DMS53 treated with DMSO at 0.1 percent for 48 hours (cell line): Measurements from ENCODE around the gene TTC23L.

Experiments used
- DNase-seq: peaks from one replicate; lab custom pipeline; 2025; ENCODE audit not compliant: unreplicated experiment; lab: John Stamatoyannopoulos, UW

The TTC23L gene

GRCh38 chr5:34833090-34833489, 5.9 kb upstream of the TTC23L start:
- no peak for DNase-seq

GRCh38 chr5:34833976-34834793, 4.8 kb upstream of the TTC23L start:
- no peak for DNase-seq

GRCh38 chr5:34834794-34835089, 4.2 kb upstream of the TTC23L start:
- no peak for DNase-seq

- no peak for DNase-seq
Observed at GRCh38 chr5:34835664-34836063, 3.3 kb upstream of the TTC23L start.

GRCh38 chr5:34841816-34842215, 2.9 kb downstream of the TTC23L start:
- no peak for DNase-seq

- no peak for DNase-seq
Observed at GRCh38 chr5:34842554-34842953, 3.6 kb downstream of the TTC23L start.

- DNase-seq: no peak
Observed at GRCh38 chr5:34843497-34843896, 4.5 kb downstream of the TTC23L start.

GRCh38 chr5:34844106-34844505, 5.1 kb downstream of the TTC23L start:
- no peak for DNase-seq

- no peak for DNase-seq
Observed at GRCh38 chr5:34844999-34845398, 6.0 kb downstream of the TTC23L start.

GRCh38 chr5:34847056-34847455, 8.1 kb downstream of the TTC23L start:
- DNase-seq: no peak

- no peak for DNase-seq
Observed at GRCh38 chr5:34847552-34847951, 8.6 kb downstream of the TTC23L start.

- DNase-seq: peak; percentile 6
Observed at GRCh38 chr5:34848230-34848629, 9.3 kb downstream of the TTC23L start.

- no peak for DNase-seq
Observed at GRCh38 chr5:34849253-34849652, 10.3 kb downstream of the TTC23L start.

- peak; percentile 88 for DNase-seq
Observed at GRCh38 chr5:34854459-34855174, 15.7 kb downstream of the TTC23L start.

GRCh38 chr5:34857161-34857560, 18.2 kb downstream of the TTC23L start:
- no peak for DNase-seq

GRCh38 chr5:34857894-34858293, 18.9 kb downstream of the TTC23L start:
- DNase-seq: no peak

GRCh38 chr5:34858790-34859189, 19.8 kb downstream of the TTC23L start:
- no peak for DNase-seq

GRCh38 chr5:34859253-34859652, 20.3 kb downstream of the TTC23L start:
- DNase-seq: no peak

GRCh38 chr5:34863946-34864345, 25.0 kb downstream of the TTC23L start:
- DNase-seq: no peak

- DNase-seq: no peak
Observed at GRCh38 chr5:34865091-34865490, 26.1 kb downstream of the TTC23L start.

- DNase-seq: no peak
Observed at GRCh38 chr5:34866989-34867471, 28.1 kb downstream of the TTC23L start.

- no peak for DNase-seq
Observed at GRCh38 chr5:34867660-34868059, 28.7 kb downstream of the TTC23L start.
